ENCODE results near the gene CLEC7A.

- no peak for TF ChIP-seq CTCF (IDR thresholded peaks at IDR 0.05; ENCODE audit: poor library complexity)
- TF ChIP-seq EZH2phosphoT487 (IDR thresholded peaks at IDR 0.05; ENCODE audit: low read depth, severe bottlenecking, unreplicated experiment), result no peak
These were observed 17.9 kb upstream of the CLEC7A start for GRCh38 chr12:10147714-10148403.

Measured in hepatocyte (in vitro differentiated cells).